HG03432 (cell line): ENCODE measurements around the gene SUPT20HL2.
"Not testable (repeated sequence)": the region's sequence is repeated elsewhere in the genome, so short reads cannot be mapped to it uniquely, and the experiment has no call there.

Experiments
- ATAC-seq: cut with Tn5 transposase; IDR thresholded peaks from one replicate; pipeline ENCODE4 v1.9.1; 2021; ENCODE audit warnings: mild to moderate bottlenecking, moderate library complexity; ENCODE audit not compliant: unreplicated experiment

SUPT20HL2 gene

DNA sequence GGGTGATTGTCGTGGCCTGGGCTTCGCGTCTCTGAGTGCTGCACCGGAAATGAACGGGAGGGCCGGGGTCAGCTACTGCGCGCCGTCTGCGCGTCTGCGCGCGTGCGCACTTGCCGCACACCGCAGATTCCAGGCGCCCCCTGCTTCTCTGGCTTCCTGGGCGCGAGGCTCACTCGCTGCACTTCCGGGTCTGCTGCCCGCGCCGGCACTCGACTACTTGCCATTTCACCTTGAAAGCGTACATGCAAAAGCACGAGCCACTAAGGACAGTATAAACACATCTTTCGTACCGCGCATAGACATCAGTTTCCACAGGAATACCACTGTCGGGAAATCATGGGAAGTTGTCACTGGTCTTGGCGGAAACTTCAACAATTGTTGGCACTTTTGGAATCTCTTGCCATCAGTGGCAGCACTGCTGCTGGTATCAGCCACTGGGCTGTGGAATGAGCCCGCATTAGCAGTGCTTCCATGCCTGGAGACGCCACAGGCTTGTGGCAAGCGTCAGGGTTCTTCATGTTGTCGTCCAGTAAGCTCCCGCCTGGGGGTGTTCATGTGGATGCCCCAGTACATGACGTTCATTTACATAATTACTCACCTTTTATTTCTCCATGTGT, at the start of gene SUPT20HL2:
SUPT20HL2 (minus strand) TSS at position 51 of the 617 bp plus-strand sequence. CDS start 754 bp downstream, outside the sequence.
- no peak for ATAC-seq

DNA sequence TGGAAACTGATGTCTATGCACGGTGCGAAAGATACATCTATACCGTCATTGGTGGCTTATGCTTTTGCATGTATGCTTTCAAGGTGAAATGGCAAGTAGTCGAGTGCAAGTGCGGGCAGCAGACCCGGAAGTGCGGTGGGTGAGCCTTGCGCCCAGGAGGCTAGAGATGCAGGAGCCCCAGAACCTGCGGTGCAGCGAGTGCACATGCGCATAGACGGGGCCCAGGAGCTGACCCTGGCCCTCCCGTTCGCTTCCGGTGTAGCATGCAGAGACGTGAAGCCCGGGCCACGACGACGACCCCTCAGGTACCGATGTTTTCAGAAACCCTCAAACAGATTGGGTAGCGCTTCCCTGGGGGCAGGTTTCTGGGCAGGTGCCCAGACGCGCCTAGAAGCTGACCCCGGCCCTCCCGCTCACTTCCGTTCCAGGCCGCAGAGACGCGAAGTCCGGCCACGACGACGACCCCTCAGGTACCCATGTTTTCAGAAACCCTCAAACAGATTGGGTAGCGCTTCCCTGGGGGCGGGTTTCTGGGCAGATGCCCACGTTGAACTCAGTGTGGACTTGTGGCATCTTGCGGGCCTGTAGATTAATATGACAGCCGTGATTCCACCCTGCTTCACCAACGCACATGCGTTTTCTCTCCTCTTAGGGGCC, 48.3 kb upstream of the SUPT20HL2 start:
- ATAC-seq, result not testable (repeated sequence)

DNA sequence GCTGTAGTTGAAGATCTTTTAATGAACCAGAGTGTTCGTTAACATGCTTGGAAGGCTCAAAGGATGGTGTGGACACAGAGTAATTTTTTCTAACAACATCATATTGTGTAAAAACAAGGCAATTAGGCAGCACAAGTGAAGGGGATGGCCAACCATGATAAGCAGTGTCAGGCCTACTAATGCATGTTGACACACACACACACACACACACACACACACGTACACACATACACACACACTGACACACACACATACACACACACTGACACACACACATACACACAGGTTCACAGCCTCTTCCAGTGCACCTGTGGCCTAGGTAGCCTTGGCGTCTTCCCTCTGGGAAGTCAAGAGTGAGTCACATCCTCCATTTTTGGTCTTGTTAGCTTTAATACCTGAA, 46.4 kb upstream of the SUPT20HL2 start, which contains the start of gene SUPT20HL1:
SUPT20HL1 (plus strand) TSS at position 368 of the 400 bp plus-strand sequence. CDS start 2,122 bp downstream, outside the sequence.
- no peak for ATAC-seq

DNA sequence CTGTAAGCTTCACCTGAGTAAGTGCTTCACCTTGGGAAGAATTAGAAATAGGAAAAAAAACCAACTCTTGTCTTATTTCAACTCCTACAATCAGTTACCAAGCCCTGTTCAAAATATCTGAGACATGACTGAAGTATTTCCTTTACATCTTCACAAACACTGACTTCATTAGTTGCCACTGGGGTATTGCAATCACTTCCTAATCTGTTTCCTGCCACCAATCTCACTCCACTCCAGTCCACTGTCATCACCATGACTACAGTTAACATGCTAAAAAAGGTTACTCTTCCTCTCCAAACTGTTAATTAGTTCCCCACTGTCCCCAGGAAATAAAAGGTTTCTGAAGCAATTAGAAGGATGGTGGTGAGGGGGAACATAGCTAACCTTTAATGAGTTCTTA, 43.2 kb upstream of the SUPT20HL2 start:
- ATAC-seq, result no peak

DNA sequence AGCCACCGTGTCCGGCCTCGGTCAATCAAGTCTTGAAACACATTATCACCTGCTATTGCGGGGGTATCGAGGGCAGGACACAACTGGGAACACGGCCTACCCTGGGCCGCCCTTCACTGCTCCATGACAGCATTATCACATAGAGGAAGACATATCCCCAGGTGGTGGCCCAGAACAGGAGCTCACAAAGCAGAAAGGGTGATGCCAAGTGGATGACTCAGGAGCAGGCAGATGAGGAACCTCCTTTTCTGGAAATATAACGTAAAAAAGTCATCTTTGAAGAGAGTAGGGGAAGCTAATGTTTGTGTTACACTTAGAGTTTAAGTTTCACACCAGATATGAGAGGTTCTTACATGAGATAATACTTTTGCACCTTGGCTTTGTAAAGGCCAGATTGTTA, 41.2 kb upstream of the SUPT20HL2 start:
- no peak for ATAC-seq

DNA sequence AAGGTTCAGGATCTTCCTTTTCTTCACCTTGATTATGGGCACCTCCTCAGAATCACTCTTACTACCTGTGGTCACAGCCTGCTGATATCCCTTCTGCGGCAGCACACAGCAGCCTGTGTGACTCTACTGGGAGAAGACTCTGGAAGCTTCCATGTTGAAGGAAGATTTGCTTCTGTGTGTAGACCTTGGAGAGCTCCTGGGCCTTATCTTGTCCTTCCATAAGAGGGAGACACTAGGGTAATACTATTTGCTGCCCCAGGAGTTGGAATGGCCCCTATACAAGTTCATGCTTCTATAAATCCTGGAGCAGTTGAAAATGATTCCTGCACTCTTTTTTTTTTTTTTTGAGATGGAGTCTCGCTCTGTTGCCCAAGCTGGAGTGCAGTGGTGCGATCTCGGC, 36.3 kb upstream of the SUPT20HL2 start:
- no peak for ATAC-seq

DNA sequence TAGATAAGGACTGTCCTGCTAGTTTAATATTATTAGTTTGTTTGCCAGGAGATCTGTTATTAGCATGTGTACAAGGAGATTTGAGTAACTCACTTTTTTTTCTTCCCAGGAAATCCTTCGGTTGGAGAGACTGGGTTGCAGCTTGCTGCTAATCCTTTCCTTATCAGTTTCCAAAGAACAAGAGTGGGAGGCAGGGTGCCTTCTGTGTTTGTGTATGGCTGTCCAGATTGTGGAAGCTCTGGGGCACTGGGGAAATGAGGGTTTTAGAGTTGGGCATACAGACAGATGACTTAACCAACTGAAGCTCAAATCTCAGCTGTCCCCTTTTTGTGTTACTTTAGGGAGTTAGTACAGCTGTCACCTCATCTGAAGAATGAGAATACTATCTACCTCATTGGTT, 34.0 kb upstream of the SUPT20HL2 start:
- ATAC-seq, result no peak

DNA sequence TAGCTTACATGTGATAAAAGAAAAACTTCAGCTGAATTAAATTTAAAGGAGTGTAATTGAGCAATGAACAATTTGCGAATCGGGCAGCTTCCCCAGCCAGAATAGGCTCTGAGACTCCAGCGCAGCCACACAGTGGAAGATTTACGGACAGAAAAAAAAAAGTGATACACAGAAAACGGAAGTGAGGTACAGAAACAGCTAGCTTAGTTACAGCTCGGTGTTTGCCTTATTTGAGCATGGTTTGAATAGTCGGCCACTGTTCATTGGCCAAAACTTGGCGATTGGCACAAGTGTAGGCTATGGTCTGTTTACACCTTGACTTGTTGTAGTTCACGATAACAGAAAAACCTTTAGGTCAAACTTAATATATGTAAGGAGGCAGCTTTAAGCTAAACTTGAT, 29.9 kb upstream of the SUPT20HL2 start:
- peak; percentile 94 for ATAC-seq

DNA sequence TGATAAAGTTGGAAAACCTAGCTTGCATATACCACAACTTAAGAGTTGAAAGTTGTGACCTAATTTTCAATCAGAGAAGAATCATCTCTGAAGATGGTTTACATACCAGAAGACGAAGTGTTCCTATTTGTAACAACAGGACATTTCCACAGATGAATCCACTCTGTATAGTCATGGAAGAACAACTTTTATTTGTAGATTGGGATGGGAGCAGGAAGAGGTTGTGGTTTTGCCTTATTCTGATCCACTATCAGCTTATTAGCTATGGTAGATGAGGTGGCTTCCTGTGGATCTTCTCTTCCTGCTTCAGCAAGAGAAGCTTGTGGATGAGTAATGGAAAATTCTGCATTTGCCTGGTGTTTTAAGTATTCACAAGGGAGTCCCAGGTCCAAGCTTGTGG, 27.9 kb upstream of the SUPT20HL2 start:
- no peak for ATAC-seq

DNA sequence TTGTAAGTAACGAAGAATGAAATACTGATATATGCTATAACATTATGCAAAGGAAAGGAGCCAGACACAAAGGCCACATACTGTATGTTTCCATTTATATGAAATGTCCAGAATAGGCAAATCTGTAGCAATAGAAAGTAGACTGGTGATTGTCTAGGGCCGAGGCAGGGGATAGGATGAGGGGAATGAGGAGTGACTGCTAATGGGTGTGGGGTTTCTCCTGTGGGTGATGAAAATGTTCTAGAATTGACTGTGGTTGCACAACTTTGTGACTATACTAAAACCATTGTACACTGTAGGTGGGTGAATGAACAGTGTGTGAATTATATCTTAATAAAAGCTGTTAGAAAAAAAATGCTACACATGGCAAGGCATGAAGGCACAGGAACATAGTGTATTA, 26.6 kb upstream of the SUPT20HL2 start:
- ATAC-seq, result no peak

DNA sequence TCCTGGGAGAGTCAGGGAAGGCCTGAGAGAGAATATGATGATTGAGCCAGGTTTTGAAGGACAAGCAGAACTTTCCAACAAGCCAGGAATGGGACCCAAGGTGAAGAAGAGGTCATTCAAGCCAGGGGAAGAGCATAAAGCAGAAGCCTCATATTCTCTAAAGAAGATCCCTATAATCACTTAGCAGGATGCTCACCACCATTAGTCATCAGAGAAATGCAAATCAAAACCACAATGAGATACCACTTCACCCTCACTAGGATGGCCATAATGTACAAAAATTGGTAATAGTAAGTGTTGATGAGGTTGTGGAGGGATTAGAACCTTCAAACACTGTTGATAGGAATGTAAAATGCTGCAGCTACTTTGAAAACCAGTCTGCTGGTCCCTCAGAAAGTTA, 26.0 kb upstream of the SUPT20HL2 start:
- no peak for ATAC-seq

DNA sequence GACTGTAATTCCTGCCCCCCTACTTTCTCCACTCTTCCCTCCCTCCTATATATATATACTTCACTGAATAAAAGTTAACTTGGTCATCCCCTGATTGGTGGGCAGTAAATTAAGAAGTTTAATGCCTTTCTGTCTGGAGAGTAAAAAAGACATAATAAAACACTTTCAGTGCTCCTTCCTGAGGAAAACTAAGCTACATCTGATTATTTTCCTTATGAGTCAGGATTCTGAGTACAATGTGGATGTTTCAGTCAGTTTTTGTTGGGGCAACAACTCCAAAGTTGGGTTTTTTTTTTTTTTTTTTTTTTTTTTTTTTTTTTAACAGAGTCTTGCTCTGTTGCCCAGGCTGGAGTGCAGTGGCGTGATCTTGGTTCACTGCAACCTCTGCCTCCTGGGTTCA, 22.0 kb upstream of the SUPT20HL2 start:
- no peak for ATAC-seq

DNA sequence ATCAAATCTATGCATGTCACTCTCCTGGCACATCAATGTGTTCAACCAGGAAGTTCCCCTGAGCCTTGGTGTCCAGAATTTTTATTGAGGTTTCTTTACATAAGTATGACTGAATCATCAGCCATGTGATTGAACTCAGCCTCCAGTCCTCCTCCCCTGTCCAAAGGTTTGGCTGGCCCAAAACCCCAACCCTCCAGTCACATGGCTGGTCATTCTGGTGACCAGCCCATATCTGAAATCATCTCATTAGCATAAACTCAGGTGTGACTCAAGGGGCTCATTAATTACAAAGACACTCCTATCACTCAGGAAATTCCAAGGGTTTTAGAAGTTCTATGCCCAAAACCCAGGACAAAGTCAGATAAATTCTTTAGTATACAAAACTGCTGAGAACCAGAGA, 20.6 kb upstream of the SUPT20HL2 start:
- no peak for ATAC-seq

DNA sequence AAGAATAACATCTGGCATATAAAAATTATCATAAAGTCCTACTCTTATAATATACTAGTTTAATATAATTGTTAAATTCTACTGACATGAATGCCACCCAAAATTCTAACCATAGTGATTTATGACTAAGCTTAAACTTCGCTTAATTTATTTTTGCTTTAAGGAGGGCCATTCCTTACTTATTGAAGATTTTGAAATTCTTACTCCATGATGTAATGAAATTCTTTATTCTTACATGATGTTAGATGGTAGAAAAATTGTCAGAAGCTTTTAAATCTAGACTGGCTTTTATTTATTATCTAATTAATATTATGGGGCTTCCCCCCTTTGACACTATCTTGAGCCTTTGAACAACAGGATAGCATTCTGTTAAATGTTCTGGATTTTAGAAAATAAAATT, 19.5 kb upstream of the SUPT20HL2 start:
- ATAC-seq, result no peak

DNA sequence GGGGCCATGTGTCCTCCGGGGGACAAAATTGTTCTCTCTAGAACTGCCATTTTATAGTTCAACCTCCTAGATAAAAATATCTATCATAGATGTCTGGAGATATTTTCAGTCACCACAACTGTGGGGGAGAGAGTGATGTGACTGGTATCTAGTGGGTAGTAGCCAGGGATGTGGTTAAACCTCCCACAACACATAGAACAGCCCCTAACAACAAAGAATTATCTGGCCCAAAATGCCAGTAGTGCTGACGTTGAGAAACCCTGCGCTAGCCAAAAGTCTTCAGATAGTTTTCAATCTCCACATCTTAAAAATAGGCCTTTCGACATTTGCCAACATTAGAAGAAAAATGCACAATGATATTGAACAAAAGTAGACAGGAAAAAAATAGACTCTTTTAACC, 19.0 kb upstream of the SUPT20HL2 start:
- ATAC-seq, result no peak

DNA sequence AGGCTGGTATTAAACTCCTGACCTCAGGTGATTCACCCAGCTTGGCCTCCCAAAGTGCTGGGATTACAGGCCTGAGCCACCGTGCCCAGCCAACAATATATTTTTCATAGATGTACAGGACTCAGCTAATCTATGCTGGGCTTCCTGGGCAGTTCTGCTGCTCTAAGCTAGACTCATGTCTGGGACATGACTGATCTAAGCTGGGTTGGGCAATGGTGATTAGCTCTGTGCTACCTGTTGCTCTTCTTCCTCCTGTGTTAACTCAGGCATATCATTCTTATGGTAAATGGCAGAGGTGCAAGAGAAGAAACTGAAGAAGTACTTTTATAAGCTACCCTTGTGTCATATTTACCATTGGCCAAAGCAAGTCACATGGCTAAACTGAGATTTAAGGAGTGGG, 11.4 kb upstream of the SUPT20HL2 start:
- no peak for ATAC-seq

DNA sequence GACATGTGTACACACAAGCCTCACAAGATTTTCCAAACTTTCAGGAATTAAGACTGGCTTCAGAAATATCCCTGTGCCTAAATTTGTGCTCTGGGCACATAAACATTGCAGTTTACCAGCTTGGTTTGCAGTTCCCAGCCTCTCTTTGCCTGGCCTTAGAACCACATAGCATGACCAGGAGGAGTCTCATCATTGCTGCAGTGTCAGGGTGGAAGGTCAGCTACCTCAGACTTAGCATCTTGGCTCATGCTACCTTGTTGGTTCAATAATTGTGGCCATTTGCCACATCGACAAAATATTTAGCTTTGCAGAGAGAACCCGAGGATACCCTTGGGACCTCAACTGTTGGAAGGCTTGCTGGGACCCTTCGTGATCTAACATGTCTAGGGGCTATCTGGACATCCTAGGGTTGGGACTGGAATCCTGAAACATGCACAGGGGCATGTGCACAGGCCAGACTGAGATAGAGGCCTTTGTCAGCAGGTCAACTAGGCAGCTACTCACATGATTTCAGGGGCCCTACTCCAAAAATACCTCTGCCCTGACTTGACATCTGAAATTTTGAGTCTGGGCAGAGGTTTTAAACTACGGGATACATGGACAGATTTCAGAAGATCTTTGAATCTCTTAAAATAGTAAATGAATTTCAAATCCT, 8.0 kb upstream of the SUPT20HL2 start:
- ATAC-seq, result no peak

DNA sequence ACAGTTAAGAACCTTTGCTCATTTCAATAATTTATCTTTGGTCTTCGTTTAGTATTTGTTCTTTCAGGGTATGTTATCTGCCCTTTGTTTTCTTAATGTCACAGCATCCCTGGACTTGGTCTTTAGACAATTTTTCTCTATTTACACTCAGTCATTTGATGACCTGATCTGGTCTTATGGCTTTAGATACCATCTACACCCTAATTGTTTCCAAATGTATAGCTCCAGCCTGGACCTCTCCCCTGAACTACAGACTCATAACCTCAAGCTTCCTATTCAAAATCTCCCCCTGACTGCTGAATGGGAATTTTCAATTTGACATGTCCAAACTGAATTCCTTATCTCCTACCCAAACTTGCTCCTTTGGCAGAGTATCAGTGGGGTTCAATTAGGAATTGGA, 3.7 kb upstream of the SUPT20HL2 start:
- ATAC-seq, result no peak

DNA sequence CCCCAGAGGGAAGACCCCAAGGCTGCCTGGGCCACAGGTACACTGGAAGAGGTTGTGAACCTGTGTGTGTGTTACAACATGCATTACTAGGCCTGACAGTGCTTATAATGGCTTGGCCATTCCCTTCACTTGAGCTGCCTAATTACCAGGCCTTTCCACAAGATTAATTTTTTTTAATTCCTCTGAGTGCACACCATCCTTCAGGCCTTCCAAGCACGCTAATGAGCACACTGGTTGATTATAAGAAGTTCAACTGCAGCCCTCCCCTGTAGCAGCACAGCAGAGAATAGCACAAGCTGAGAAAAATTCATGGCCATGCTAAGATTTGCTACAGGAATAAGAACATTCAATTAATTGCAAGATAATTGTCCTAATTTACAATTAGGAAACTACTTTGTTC, 2.2 kb upstream of the SUPT20HL2 start:
- ATAC-seq, result no peak

DNA sequence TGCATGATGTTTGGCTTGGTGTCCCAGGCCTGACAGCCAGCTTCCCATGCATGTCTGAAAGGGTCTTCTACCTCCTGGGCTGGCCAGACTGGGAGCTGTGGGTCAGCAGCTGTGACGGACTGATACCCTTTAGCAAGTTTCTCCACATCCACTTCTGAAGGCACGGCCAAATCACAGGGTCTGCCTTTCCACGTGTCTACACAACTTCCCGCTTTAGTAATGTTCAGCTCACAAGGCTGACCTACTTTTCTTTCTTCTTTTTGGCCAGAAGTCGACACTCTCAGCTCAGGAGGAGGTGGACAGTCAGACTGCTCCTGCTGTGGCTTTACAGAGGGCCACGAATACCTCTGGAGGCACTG, 1.6 kb downstream of the SUPT20HL2 start:
- not testable (repeated sequence) for ATAC-seq

DNA sequence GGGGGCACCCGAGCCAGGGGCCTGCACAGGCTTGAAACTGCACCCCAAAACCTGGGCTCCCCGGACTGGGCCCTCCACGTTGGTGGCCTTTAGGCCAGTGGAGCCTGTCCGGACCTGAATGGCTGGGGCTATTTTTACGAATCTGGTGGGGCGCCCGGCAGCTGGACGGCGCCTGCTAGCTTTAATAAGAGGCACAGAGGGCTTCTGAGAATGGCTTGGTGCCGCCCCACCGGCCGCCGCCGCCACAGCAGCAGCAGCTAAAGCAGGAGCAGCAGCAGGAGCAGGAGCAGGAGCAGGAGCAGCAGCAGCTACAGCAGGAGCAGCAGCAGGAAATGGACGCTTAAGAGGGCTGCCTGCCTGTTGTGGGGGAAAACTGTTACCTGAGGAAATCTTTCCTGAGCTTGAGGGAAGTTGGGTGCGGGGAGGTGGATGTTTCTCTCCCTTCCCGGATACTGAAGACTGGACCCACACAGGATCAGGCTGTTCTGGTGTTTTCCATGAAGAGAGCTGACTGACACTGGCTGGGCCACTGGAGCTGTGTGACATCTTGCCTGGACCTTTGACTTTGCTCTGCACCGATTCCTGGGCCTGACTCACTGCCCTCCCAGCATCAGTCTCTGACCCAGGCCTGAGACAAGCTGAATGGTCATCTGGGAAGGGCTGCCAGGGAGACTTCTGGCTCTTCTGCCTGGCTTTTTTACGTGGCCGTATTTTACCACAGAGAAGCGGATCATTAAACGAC, 2.2 kb downstream of the SUPT20HL2 start:
- not testable (repeated sequence) for ATAC-seq

DNA sequence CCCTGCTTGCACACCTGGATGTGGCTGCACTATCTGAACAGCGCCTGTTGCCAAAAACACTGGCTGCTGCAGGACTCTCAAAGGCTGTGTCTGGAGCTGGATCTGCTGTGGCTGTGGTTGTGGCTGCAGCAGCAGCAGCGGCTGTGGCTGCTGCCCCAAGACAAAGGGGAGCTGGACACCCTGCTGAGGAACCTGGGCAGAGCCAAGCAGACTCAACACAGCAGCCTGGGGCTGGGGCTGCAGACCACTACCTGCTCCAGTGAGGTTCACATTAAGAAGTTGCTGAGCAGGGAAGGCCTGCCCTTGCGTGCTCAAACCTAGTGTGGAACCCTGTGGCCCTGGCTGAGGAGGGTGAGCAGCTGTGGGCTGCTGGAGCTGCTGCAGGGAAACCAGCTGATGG, 3.0 kb downstream of the SUPT20HL2 start:
- not testable (repeated sequence) for ATAC-seq
